ENCODE data around the gene HYPK. TPM values are rescaled to one million over a fixed set of nuclear protein-coding genes. Genes with fewer than 3 reads are reported as not detected.

HYPK gene
- total RNA-seq, 4 donors from 2014 or later = 3.7 to 8.4 (median 7.7) TPM

DNA sequence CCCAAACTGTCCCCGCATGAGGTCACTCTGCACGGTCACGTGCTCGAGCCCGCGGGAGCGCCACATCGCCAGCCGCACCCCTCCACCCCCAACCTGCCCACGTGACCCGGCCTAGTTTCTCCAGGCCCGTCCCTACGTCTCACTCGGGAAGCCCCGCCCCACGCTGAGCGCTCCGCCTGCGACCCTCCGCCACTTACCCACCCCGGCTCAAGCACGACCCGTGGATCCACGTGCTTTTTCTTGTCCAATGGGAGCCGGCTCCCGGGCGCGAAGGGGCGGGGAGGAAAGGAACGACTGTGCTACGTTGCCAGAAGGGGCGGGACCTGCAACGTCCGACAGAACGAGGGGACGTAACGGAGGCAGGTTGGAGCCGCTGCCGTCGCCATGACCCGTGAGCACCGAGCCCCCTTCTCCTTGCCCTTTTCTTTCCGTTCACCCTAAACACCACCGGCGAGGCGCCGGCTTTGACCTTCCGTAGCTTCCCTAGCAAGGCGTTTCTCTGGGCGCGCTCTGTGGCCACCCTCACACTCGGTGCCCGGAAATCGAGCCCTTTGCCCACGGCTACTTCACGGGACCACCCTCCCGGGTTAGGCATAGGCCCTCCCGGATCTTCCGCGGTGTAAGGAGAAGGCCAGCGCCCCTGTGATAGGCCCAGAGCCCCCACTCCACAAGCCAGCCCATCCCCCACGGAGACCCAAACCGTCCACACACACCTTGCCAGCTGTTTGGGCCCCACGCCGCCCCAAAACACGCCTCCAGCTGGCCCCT is 8.2 kb upstream of the HYPK start, which contains the start of gene SERF2:
Gene SERF2 (plus strand): TSS at position 328 of the 768 bp plus-strand sequence. CDS start 57 bp downstream, at position 385.
- Histone ChIP-seq H3K4me3 (peak within 1 kb of the TSS; percentile 72 to 97), H3K4me1 (peaks cover 5 to 48% (median 19%) of the 10 kb centered on the region in 3 donors), H3K36me3 (peaks cover 0 to 36% of the 10 kb centered on the region in 2 donors), H3K9me3 (no peaks in the 10 kb centered on the region), H3K27me3 (no peaks in the 10 kb centered on the region), H3K27ac (peak within 1 kb of the TSS; percentile 94 to 99 (median 98))
- 0% methylated on average over 12 to 14 of the region's 66 CpGs for WGBS, 2 donors (ENCODE audit: low coverage in 1 of 2)
- TF ChIP-seq EP300 (IDR thresholded peaks at IDR 0.05) (no peak), POLR2AphosphoS5 (IDR thresholded peaks at IDR 0.05) (peak; percentile 100), POLR2A (IDR thresholded peaks at IDR 0.05) (peak; percentile 96 to 97)
- TF ChIP-seq, protein P1, sequence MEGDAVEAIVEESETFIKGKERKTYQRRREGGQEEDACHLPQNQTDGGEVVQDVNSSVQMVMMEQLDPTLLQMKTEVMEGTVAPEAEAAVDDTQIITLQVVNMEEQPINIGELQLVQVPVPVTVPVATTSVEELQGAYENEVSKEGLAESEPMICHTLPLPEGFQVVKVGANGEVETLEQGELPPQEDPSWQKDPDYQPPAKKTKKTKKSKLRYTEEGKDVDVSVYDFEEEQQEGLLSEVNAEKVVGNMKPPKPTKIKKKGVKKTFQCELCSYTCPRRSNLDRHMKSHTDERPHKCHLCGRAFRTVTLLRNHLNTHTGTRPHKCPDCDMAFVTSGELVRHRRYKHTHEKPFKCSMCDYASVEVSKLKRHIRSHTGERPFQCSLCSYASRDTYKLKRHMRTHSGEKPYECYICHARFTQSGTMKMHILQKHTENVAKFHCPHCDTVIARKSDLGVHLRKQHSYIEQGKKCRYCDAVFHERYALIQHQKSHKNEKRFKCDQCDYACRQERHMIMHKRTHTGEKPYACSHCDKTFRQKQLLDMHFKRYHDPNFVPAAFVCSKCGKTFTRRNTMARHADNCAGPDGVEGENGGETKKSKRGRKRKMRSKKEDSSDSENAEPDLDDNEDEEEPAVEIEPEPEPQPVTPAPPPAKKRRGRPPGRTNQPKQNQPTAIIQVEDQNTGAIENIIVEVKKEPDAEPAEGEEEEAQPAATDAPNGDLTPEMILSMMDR (IDR thresholded peaks at IDR 0.05) = no peak
- peak; percentile 98 for ATAC-seq

DNA sequence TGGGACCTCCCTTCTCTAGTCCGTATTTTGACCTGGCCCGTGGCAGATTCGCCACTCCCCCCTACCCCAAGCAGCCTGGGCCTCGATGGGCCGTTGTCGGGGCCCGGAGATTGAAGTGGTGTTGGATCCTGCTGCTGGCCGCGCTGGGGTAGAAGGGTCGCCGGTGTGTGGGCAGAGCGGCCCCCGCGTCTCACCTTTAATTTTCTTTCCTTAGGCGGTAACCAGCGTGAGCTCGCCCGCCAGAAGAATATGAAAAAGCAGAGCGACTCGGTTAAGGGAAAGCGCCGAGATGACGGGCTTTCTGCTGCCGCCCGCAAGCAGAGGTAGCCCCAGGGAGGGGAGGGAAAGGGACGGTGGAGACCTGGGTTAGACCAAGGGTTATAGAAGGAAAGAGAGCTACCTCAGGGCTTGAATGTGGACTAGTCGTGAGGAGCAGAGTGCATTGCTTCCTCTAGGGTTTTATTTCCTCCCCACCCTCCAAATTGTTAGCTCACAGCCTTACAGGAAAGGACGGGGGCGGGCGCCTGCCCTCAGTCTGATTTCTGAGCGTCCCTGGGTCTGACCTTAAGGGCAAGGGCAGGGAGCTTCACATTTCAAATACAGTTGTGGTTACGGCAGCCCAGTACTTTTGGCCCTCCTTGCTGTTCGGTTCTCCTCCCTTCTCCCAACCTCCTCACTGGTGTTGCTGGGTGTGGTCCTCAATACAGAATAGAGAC is 7.5 kb upstream of the HYPK start:
- no peak for ATAC-seq
- peak overlapping the region; percentile 94 to 99 (median 98) for H3K27ac ChIP-seq
- peaks cover 5 to 54% (median 19%) of the 10 kb centered on the region in 3 donors for H3K4me1 ChIP-seq
- 0 to 2% methylated on average over 6 to 15 of the region's 33 CpGs for WGBS, 2 donors (ENCODE audit: low coverage in 1 of 2)
- H3K27me3 ChIP-seq = no peaks in the 10 kb centered on the region
- peaks cover 0 to 44% of the 10 kb centered on the region in 2 donors for H3K36me3 ChIP-seq
- peak overlapping the region; percentile 72 to 97 for H3K4me3 ChIP-seq
- TF ChIP-seq, protein P1 (IDR thresholded peaks at IDR 0.05) = peak in 1 of 4 experiments; percentile 27
- TF ChIP-seq EP300 (IDR thresholded peaks at IDR 0.05) (no peak), POLR2AphosphoS5 (IDR thresholded peaks at IDR 0.05) (no peak)
- no peaks in the 10 kb centered on the region for H3K9me3 ChIP-seq

DNA sequence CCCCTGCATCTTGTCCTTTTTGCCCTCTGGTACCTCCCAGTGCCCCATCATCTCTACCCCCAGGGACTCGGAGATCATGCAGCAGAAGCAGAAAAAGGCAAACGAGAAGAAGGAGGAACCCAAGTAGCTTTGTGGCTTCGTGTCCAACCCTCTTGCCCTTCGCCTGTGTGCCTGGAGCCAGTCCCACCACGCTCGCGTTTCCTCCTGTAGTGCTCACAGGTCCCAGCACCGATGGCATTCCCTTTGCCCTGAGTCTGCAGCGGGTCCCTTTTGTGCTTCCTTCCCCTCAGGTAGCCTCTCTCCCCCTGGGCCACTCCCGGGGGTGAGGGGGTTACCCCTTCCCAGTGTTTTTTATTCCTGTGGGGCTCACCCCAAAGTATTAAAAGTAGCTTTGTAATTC is 6.8 kb upstream of the HYPK start:
- ATAC-seq = no peak
- H3K27me3 ChIP-seq = no peaks in the 10 kb centered on the region
- peak overlapping the region; percentile 72 to 97 for H3K4me3 ChIP-seq
- H3K4me1 ChIP-seq = peaks cover 5 to 61% (median 19%) of the 10 kb centered on the region in 3 donors
- 76 to 80% methylated on average over 1 to 6 of the region's 10 CpGs for WGBS, 2 donors (ENCODE audit: low coverage in 1 of 2)
- H3K9me3 ChIP-seq = no peaks in the 10 kb centered on the region
- peaks cover 0 to 51% of the 10 kb centered on the region in 2 donors for H3K36me3 ChIP-seq
- peak overlapping the region in 3 of 4 donors; percentile 94 to 99 (median 96) for H3K27ac ChIP-seq
- TF ChIP-seq, protein P1 (IDR thresholded peaks at IDR 0.05) = no peak
- TF ChIP-seq POLR2AphosphoS5 (IDR thresholded peaks at IDR 0.05) (no peak), POLR2A (IDR thresholded peaks at IDR 0.05) (no peak), EP300 (IDR thresholded peaks at IDR 0.05) (no peak)

DNA sequence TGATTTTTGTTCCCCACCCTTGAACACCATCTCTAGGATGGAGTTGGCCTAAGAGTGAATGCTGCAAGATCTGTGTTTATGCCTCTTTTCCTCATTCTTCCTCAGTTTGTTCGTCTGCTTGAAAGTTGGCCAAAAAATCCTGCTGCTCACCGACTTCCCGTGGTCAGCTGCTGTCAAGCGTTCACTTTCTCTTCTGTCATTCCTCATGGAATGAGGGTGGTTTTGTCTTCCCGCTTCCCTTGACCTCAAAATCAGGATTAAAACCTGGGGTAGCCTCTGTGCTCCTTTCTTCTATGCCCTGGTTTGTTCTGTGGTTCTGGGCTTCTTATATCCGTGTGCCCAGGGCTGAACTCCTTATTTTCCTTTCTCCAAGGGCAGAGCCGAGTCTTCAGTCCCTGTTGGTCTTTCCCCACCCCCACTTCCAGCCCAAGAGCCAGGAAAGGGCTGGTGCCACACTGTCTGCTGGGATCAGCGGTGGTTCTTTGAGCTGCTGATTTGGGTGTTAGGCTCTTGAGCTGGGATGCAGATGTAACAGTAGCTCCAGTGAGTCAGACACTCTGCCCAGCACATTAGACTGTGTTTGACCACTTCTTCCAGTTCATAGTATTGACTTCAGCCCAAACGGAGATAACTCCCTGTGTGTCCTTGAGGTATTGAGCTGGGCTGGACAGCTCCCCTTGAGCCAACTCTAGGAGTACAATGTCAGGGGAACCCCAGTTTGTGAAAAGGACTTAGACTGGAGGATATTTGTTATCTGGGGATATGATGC is 5.9 kb upstream of the HYPK start:
- peaks cover 5 to 67% (median 20%) of the 10 kb centered on the region in 3 donors for H3K4me1 ChIP-seq
- no peak for ATAC-seq
- TF ChIP-seq POLR2A (IDR thresholded peaks at IDR 0.05) (no peak), EP300 (IDR thresholded peaks at IDR 0.05) (no peak), POLR2AphosphoS5 (IDR thresholded peaks at IDR 0.05) (no peak)
- TF ChIP-seq, protein P1 (IDR thresholded peaks at IDR 0.05) = no peak

More for the DNA sequence above, 5.9 kb upstream of the HYPK start:
- Histone ChIP-seq H3K27me3 (no peaks in the 10 kb centered on the region), H3K9me3 (no peaks in the 10 kb centered on the region), H3K4me3 (no peak overlapping the region), H3K27ac (peak overlapping the region in 3 of 4 donors; percentile 13 to 99 (median 96)), H3K36me3 (peaks cover 0 to 59% of the 10 kb centered on the region in 2 donors)
- 59% methylated on average over 7 of the region's 9 CpGs; no CpG with 5 or more reads in 1 of the 2 donors for whole genome bisulfite sequencing, 2 donors (ENCODE audit: low coverage in 1 of 2)

Measured in gastroesophageal sphincter (tissue), 4 donors.